HFF-Myc (cell line): ENCODE measurements around the gene MCAM.

ENCODE experiments used
- DNase-seq: peaks from one replicate; pipeline ENCODE4 v3.0.0-alpha.2; 2011; ENCODE audit warnings: low read depth; ENCODE audit errors: extremely low read depth
- H3K4me3 ChIP-seq: replicated peaks from 2 replicates; pipeline ENCODE4 v1.5.1; 2011; ENCODE audit warnings: low read depth, mild to moderate bottlenecking, control low read depth, low read length
- CTCF ChIP-seq: IDR thresholded peaks from 2 replicates; pipeline ENCODE4 v1.5.1; 2012; ENCODE audit warnings: mild to moderate bottlenecking, low read depth, low read length, control low read depth; ENCODE audit errors: missing control alignments

MCAM gene

GRCh38 chr11:119344291-119345010 lies 27.5 kb upstream of the MCAM start:
- DNase-seq = no peak
- TF ChIP-seq CTCF = no peak
- no peak overlapping the region for H3K4me3 ChIP-seq

DNA sequence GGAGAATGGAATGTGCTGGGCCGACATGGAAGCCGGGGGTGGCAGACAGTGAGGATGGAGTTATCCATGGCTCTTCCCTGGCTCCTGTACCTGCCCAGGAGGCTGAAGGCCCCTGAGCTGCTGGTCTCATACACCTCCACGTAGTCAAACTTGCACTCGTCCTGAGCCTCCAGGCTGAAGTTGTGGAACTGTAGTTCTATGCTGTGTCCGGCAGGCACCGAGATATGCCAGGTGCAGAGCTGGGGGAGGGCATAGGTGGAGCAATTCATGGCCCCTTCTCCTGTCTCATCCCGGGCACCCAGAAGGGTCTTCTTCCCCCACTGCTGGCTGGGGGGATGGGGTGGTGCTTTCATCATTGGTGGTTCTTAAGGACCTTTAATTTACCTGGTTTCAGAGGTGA lies 26.8 kb upstream of the MCAM start:
- H3K4me3 ChIP-seq = no peak overlapping the region
- no peak for DNase-seq
- TF ChIP-seq CTCF = no peak

- TF ChIP-seq CTCF = no peak
- no peak for DNase-seq
- no peak overlapping the region for H3K4me3 ChIP-seq
Observed at GRCh38 chr11:119342362-119343130, 25.6 kb upstream of the MCAM start.

DNA sequence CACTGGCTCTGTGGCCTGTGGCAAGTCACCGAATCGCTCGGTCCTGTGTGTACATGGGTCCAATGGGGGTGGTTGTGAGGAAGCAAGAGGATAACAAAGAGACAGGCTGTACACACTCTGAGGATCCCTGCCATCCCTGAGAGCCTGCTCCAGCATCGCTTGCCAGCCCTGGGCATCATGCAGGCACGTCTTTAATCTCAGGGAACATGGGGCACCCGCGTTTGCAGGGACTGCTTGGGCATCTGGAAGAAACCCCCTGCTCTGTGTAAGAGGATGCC lies 25.0 kb upstream of the MCAM start:
- DNase-seq = no peak
- TF ChIP-seq CTCF = no peak

DNA sequence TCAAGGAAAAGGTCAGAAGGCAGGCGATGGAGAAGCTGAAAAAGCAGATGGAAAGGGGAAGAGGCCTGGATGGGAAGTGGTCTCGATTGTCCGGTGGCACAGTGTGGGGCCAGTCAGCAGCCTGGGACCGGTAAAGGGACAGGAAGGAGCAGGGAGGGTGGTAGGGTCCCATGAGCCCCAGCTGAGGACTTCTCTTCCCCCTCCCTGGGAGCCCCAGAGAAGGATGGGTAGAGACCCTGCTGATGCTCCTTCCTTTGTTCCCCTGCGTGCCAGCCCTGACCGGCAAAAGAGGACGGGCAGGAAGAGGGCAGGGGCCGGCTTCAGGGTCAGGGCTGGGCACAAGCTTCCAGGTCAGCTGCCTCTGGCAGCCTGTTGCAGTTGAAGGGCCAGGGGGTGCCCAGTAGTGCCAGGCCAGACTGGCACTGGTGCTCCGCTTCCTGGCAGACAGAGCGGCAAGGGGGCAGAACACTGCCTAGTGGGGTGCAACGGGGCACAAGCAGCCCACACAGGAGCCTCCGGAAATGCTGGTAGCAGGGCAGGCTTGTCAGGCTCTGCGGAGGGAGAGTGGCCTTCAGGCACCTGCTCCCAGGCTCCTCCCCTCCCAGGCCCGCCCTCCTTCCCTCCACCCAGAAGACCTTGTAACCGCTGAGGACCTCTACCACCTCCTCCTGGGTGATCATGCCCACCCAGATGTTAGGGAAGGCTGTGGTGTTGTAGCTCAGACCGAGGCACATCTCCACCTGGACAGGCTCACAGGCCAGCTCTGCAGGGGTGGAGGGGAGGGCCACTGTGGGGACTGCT lies 24.5 kb upstream of the MCAM start:
- no peak overlapping the region for H3K4me3 ChIP-seq
- DNase-seq = no peak
- no peak for TF ChIP-seq CTCF

More for the DNA sequence above, 25.0 kb upstream of the MCAM start:
- no peak overlapping the region for H3K4me3 ChIP-seq

GRCh38 chr11:119340335-119341221 lies 23.6 kb upstream of the MCAM start, which contains the start of gene C1QTNF5:
C1QTNF5 (minus strand) TSS chr11:119340883; CDS start chr11:119340397, 486 bp downstream.
- no peak for DNase-seq
- H3K4me3 ChIP-seq = peak within 1 kb of the TSS; percentile 39
- TF ChIP-seq CTCF = no peak
